OCI-LY7 (cell line): ENCODE data around the gene RUSF1. TPM values are rescaled to one million over a fixed set of nuclear protein-coding genes. Genes with fewer than 3 reads are reported as not detected.

Experiments
- BruUV-seq: library from RNA; stranded (reverse); fragments of 400-500 nt; replicated peaks from 2 replicates; lab custom pipeline; 2021; lab: Mats Ljungman, UMichigan
- CTCF ChIA-PET: fragments of 300-600 bp; sonication (Branson Sonifier 250); formaldehyde crosslinking; loops from one replicate; lab custom pipeline; 2022; ENCODE audit warnings: antibody characterized with exemption; ENCODE audit not compliant: unreplicated experiment; lab: Charles Lee
- POLR2A ChIA-PET: fragments of 300-600 bp; sonication (Branson Sonifier 250); formaldehyde crosslinking; loops from one replicate; lab custom pipeline; 2022; ENCODE audit warnings: antibody characterized with exemption; lab: Charles Lee
- DNase-seq: peaks from one replicate; pipeline ENCODE4 v3.0.0-alpha.2; 2015; ENCODE audit warnings: low spot score
- H2AFZ ChIP-seq: fragments of 200-600 bp; sonication (generic), shearing (Covaris generic); 2 replicates; pipeline ENCODE4 v1.6.1; 2014; ENCODE audit warnings: mild to moderate bottlenecking, antibody characterized with exemption, low read length, moderate library complexity
- H3K27ac ChIP-seq: fragments of 200-600 bp; sonication (generic); 2 replicates; pipeline ENCODE4 v1.5.1; 2014; ENCODE audit warnings: mixed run types, low read depth, mild to moderate bottlenecking, moderate library complexity, low read length, inconsistent platforms; ENCODE audit not compliant: poor library complexity, severe bottlenecking
- H3K36me3 ChIP-seq: fragments of 200-600 bp; sonication (generic); 2 replicates; pipeline ENCODE4 v1.6.1; 2014; ENCODE audit warnings: mild to moderate bottlenecking, antibody characterized with exemption, low read length, moderate library complexity, mixed read lengths; ENCODE audit not compliant: insufficient read depth
- H3K4me1 ChIP-seq: fragments of 200-600 bp; sonication (generic); 2 replicates; pipeline ENCODE4 v1.5.1; 2014; ENCODE audit warnings: mild to moderate bottlenecking, low read length; ENCODE audit not compliant: insufficient read depth, poor library complexity, severe bottlenecking
- H3K4me2 ChIP-seq: fragments of 200-600 bp; sonication (generic); 2 replicates; pipeline ENCODE4 v1.6.1; 2014; ENCODE audit warnings: mild to moderate bottlenecking, low read length
- H3K4me3 ChIP-seq: fragments of 200-600 bp; sonication (generic); 2 replicates; pipeline ENCODE4 v1.5.1; 2014; ENCODE audit warnings: mild to moderate bottlenecking, low read depth, low read length; ENCODE audit not compliant: poor library complexity, severe bottlenecking
- H3K79me2 ChIP-seq: fragments of 200-600 bp; sonication (generic); 2 replicates; pipeline ENCODE4 v1.6.1; 2016; ENCODE audit warnings: low read depth, mild to moderate bottlenecking, low read length, moderate library complexity, mixed read lengths; ENCODE audit not compliant: insufficient read depth
- H3K9me2 ChIP-seq: fragments of 200-600 bp; sonication (generic); 2 replicates; pipeline ENCODE4 v1.6.1; 2016; ENCODE audit warnings: mild to moderate bottlenecking, low read length, mixed read lengths; ENCODE audit not compliant: insufficient read depth
- H3K9me3 ChIP-seq: fragments of 200-600 bp; sonication (generic); 2 replicates; pipeline ENCODE4 v1.6.1; 2014; ENCODE audit warnings: mild to moderate bottlenecking, mixed run types, low read length, mixed read lengths
- H4K20me1 ChIP-seq: fragments of 200-600 bp; sonication (generic); 2 replicates; pipeline ENCODE4 v1.6.1; 2014; ENCODE audit warnings: mild to moderate bottlenecking, antibody characterized with exemption, low read length, moderate library complexity, mixed read lengths; ENCODE audit not compliant: insufficient read depth
- CTCF ChIP-seq: fragments of 200-600 bp; sonication (generic); conservative IDR thresholded peaks from 2 replicates; pipeline ENCODE4 v1.5.1; 2014; ENCODE audit warnings: mild to moderate bottlenecking, antibody characterized with exemption, low read length, moderate library complexity, mixed read lengths
- EZH2phosphoT487 ChIP-seq: fragments of 200-600 bp; sonication (generic); IDR thresholded peaks from 2 replicates; pipeline ENCODE4 v1.6.1; 2018; ENCODE audit warnings: low read depth, borderline replicate concordance, mild to moderate bottlenecking, mixed run types, antibody characterized with exemption, low read length, moderate library complexity, mixed read lengths
- intact Hi-C: fragments of 100-400 bp; cut with micrococcal nuclease; formaldehyde crosslinking; loops from one replicate; pipeline ENCODE4 v1.10.0; 2022; ENCODE audit not compliant: unreplicated experiment
- total RNA-seq, 2 experiments: library from RNA; depleted of rRNA in 1 of 2; stranded (reverse); fragments of >200 nt in 1 of 2; shearing (Covaris generic) in 1 of 2; gene quantifications; 2 replicates each; pipeline ENCODE4 v1.2.3, GENCODE V29; 2014 to 2022

RUSF1 gene
- total RNA-seq, 2 experiments from 2014 or later = 28.6 to 40.4 TPM

DNA sequence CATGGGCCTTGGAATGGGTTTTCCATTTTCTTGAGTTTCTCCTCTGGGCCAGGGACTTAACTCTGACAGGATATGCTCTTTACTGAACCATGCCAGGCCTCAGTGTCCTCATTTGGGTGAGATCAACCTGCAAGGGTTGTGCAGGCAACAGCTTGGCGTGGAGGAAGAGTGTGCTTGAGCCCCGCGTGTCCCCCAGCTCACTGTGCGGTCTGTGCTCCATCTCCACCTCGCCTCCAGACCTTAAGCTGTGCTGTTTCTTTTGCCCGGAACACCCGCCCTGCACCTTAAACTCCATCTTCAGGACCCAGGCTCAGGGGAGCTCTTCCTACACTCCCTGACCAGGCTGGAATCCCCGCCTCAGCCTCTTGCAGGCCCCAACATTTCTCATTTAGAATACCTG lies 9.7 kb downstream of the RUSF1 start:
- no peaks in the 10 kb centered on the region for H3K36me3 ChIP-seq

GRCh38 chr16:31496670-31497069 lies 11.5 kb downstream of the RUSF1 start:
- H4K20me1 ChIP-seq = no peaks in the 10 kb centered on the region
- no peaks in the 10 kb centered on the region for H3K4me1 ChIP-seq
- ChIA-PET CTCF (no interaction called here), POLR2A (no interaction called here)
- no peak overlapping the region for H3K4me2 ChIP-seq
- no peak for DNase-seq
- TF ChIP-seq EZH2phosphoT487 = no peak
- no peak for TF ChIP-seq CTCF
- no peaks in the 10 kb centered on the region for H3K9me2 ChIP-seq
- intact Hi-C loops = no loop called here
- H3K79me2 ChIP-seq = no peaks in the 10 kb centered on the region
- no peak overlapping the region for H3K4me3 ChIP-seq
- no peaks in the 10 kb centered on the region for H3K36me3 ChIP-seq
- no peak overlapping the region for H3K27ac ChIP-seq
- H2AFZ ChIP-seq = no peak overlapping the region
- no TSS peak for BruUV-seq
- no peaks in the 10 kb centered on the region for H3K9me3 ChIP-seq

More for the DNA sequence above, 9.7 kb downstream of the RUSF1 start:
- POLR2A ChIA-PET = no interaction called here
- Histone ChIP-seq H3K9me3 (no peaks in the 10 kb centered on the region), H3K4me2 (no peak overlapping the region), H4K20me1 (no peaks in the 10 kb centered on the region), H2AFZ (no peak overlapping the region), H3K27ac (no peak overlapping the region), H3K4me1 (no peaks in the 10 kb centered on the region), H3K9me2 (no peaks in the 10 kb centered on the region), H3K4me3 (no peak overlapping the region), H3K79me2 (no peaks in the 10 kb centered on the region)
- intact Hi-C loops = no loop called here
- TF ChIP-seq CTCF = no peak
- no peak for TF ChIP-seq EZH2phosphoT487
- BruUV-seq = no TSS peak
- no peak for DNase-seq
- CTCF ChIA-PET = no interaction called here

DNA sequence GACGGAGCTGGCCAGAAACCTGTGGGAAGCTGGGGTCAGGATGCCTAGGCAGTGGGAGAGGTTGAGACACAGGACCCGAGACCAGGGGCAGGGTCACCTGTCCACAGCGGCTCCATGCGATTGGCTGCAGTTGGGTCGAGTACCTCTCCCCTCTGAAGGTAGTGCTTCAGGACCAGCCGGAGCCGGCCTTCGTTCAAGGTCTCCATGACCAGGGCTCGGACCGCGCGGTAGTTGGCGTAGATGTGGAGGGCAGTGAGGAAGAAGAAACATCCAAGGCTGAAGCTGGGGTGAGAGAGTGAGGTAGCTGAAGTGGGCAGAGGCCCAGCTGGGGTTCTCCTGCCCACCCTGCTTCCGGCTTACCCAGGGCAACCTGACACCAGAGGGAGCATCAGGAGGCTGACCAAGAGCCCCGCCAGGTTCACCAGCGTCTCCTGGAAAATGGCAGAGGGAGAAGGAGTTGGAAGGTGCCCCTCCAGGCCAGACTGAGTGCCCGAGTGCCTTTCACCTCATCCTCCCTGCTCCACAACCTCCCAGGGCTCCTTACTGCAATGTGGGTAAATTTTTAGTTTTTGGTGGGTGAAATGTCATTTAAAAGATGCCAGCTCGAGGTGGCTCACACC lies 14.6 kb downstream of the RUSF1 start:
- Histone ChIP-seq H3K9me2 (no peaks in the 10 kb centered on the region), H4K20me1 (no peaks in the 10 kb centered on the region), H3K4me1 (no peaks in the 10 kb centered on the region), H2AFZ (no peak overlapping the region), H3K4me3 (no peak overlapping the region), H3K9me3 (no peaks in the 10 kb centered on the region), H3K27ac (no peak overlapping the region), H3K79me2 (no peaks in the 10 kb centered on the region), H3K36me3 (no peaks in the 10 kb centered on the region), H3K4me2 (no peak overlapping the region)
- intact Hi-C loops = no loop called here
- CTCF ChIA-PET = no interaction called here
- POLR2A ChIA-PET = interaction anchor here (1.1 kb wide), 1 partner anchor 13 kb away, joined by 3 read pairs; no protein-coding TSS in a partner anchor
- BruUV-seq = no TSS peak
- TF ChIP-seq EZH2phosphoT487 (no peak), CTCF (no peak)
- no peak for DNase-seq
